HCT116 (cell line): ENCODE data around the gene EXOC4.

Source experiments
- CBX3 ChIP-seq: IDR thresholded peaks from 2 replicates; pipeline ENCODE4 v1.6.1; 2012; ENCODE audit warnings: low read depth
- EGR1 ChIP-seq: IDR thresholded peaks from 2 replicates; pipeline ENCODE4 v1.6.1; 2012; ENCODE audit warnings: low read depth
- EZH2 ChIP-seq: fragments of 200-600 bp; sonication (generic); IDR thresholded peaks from 2 replicates; pipeline ENCODE4 v1.6.1; 2017; ENCODE audit warnings: antibody characterized with exemption, mixed run types
- EZH2phosphoT487 ChIP-seq: fragments of 200-600 bp; IDR thresholded peaks from 2 replicates; pipeline ENCODE4 v1.6.1; 2018; ENCODE audit warnings: antibody characterized with exemption, borderline replicate concordance
- MAX ChIP-seq: IDR thresholded peaks from 2 replicates; pipeline ENCODE4 v1.6.1; 2012
- RAD21 ChIP-seq: IDR thresholded peaks from 2 replicates; pipeline ENCODE4 v1.6.1; 2012; ENCODE audit warnings: low read depth, mild to moderate bottlenecking
- ZFX ChIP-seq: fragments of 450-650 bp; IDR thresholded peaks from 2 replicates; pipeline ENCODE4 v1.6.1; 2017
- TF ChIP-seq, protein P1 (sequence below), 3 experiments: fragments of 200-600 bp in 1 of 3; sonication (generic) in 1 of 3; IDR thresholded peaks in 2 of 3; conservative IDR thresholded peaks in 1 of 3; 2 replicates each; pipeline ENCODE4 v1.5.1; 2012 to 2017; ENCODE audit warnings: low read depth in 2 of 3, low read length in 2 of 3, antibody characterized with exemption in 1 of 3, borderline replicate concordance in 1 of 3, control low read depth in 1 of 3, mild to moderate bottlenecking in 1 of 3, mixed read lengths in 1 of 3, mixed run types in 1 of 3, moderate library complexity in 1 of 3; ENCODE audit not compliant: insufficient read depth in 1 of 3
- TF ChIP-seq, protein P2 (sequence below): IDR thresholded peaks from 2 replicates; pipeline ENCODE4 v1.6.1; 2012; ENCODE audit warnings: low read depth

DNA sequence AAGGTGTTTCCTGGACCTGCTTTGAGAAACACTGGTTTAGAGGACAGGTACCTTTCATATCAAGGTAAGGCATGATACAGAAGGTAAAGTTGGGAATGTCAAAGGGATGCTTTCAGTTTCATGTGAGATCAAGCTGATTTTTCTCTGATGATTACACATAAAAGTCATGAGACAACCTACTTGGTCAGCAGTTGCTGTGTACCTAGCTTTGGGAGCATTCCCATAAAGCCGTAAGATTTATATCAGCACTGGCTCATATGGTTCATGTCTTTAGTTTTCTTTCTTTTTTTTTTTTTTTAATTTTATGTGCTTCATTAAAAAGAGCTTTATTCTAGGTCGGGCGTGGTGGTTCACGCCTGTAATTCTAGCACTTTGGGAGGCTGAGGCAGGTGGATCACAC, 609.0 kb downstream of the EXOC4 start:
- TF ChIP-seq, protein P1, sequence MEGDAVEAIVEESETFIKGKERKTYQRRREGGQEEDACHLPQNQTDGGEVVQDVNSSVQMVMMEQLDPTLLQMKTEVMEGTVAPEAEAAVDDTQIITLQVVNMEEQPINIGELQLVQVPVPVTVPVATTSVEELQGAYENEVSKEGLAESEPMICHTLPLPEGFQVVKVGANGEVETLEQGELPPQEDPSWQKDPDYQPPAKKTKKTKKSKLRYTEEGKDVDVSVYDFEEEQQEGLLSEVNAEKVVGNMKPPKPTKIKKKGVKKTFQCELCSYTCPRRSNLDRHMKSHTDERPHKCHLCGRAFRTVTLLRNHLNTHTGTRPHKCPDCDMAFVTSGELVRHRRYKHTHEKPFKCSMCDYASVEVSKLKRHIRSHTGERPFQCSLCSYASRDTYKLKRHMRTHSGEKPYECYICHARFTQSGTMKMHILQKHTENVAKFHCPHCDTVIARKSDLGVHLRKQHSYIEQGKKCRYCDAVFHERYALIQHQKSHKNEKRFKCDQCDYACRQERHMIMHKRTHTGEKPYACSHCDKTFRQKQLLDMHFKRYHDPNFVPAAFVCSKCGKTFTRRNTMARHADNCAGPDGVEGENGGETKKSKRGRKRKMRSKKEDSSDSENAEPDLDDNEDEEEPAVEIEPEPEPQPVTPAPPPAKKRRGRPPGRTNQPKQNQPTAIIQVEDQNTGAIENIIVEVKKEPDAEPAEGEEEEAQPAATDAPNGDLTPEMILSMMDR (IDR thresholded peaks at IDR 0.05 in 2 of 3, conservative IDR thresholded peaks at IDR 0.05 in 1 of 3; ENCODE audit: borderline replicate concordance in 1 of 3, insufficient read depth in 1 of 3, low read depth in 2 of 3, low read length in 2 of 3): no peak
- TF ChIP-seq ZFX (no peak), EZH2 (no peak), MAX (no peak), EGR1 (no peak), CBX3 (no peak), RAD21 (no peak), EZH2phosphoT487 (no peak)
- TF ChIP-seq, protein P2, sequence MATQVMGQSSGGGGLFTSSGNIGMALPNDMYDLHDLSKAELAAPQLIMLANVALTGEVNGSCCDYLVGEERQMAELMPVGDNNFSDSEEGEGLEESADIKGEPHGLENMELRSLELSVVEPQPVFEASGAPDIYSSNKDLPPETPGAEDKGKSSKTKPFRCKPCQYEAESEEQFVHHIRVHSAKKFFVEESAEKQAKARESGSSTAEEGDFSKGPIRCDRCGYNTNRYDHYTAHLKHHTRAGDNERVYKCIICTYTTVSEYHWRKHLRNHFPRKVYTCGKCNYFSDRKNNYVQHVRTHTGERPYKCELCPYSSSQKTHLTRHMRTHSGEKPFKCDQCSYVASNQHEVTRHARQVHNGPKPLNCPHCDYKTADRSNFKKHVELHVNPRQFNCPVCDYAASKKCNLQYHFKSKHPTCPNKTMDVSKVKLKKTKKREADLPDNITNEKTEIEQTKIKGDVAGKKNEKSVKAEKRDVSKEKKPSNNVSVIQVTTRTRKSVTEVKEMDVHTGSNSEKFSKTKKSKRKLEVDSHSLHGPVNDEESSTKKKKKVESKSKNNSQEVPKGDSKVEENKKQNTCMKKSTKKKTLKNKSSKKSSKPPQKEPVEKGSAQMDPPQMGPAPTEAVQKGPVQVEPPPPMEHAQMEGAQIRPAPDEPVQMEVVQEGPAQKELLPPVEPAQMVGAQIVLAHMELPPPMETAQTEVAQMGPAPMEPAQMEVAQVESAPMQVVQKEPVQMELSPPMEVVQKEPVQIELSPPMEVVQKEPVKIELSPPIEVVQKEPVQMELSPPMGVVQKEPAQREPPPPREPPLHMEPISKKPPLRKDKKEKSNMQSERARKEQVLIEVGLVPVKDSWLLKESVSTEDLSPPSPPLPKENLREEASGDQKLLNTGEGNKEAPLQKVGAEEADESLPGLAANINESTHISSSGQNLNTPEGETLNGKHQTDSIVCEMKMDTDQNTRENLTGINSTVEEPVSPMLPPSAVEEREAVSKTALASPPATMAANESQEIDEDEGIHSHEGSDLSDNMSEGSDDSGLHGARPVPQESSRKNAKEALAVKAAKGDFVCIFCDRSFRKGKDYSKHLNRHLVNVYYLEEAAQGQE: no peak
